ENCODE measurements around the gene LMTK2.

GRCh38 chr7:98167653-98168052 lies 61.0 kb downstream of the LMTK2 start:
- TF ChIP-seq CTCF (IDR thresholded peaks at IDR 0.05) = no peak
- TF ChIP-seq EZH2 (IDR thresholded peaks at IDR 0.05; ENCODE audit: borderline replicate concordance, insufficient read depth, low read depth, low read length, poor library complexity, severe bottlenecking) = no peak

Data from B cell (primary cell).